IPS-NIHi7 (cell line): Measurements from ENCODE around the gene C20orf204.

ENCODE experiments used
- DNase-seq: peaks from one replicate; pipeline ENCODE4 v3.0.0; 2012; ENCODE audit warnings: mixed read lengths; ENCODE audit errors: extremely low spot score

Gene C20orf204

DNA sequence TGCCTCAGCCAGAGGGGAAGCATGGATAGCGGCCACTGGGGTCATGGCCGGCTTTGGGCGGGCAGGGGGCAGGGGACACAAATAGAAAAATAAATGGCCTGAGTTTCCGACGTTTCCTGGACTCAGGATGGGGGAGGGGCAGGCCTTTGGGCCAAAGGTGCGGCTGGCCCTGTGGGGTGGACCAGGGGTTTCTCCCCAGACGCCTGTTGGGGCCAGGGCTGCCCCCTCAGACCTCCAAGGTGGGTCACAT lies 20.6 kb downstream of the C20orf204 start:
- no peak for DNase-seq

DNA sequence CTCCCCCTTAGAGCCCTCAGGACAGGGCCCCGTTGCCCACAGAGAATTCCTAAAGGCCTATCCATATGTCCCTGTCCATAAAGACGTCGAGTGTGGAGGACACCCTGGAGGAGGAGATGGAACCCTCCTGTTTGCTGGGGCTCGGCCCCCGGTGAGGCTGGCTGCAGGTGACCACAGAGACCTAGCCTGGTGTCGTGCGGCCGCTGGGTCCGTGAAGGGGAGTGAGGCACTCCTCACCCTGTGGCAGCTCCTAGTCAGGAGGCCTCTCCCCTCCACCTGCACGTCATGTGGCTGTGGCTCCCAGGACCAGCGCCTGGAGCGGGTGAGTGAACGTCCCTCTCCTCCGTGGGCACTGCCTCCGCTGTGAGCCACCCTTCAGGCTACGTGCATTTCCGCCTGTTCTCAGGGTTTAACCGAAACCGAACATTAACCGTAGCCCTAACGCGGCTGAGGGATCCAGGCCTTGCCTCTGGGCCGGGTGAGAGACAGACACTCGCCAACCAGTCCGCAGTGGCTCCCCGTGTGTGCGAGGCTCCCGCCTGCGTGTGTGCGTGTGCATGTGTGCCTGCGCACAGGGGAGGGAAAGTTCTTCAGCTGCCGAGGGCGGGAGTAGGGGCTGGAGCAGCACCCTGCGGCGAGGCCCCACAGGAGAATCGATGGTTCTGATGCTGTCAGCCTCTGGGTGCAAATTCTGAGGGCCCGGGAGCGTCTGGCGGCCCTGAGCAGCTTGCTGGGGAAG lies 21.1 kb downstream of the C20orf204 start:
- no peak for DNase-seq

DNA sequence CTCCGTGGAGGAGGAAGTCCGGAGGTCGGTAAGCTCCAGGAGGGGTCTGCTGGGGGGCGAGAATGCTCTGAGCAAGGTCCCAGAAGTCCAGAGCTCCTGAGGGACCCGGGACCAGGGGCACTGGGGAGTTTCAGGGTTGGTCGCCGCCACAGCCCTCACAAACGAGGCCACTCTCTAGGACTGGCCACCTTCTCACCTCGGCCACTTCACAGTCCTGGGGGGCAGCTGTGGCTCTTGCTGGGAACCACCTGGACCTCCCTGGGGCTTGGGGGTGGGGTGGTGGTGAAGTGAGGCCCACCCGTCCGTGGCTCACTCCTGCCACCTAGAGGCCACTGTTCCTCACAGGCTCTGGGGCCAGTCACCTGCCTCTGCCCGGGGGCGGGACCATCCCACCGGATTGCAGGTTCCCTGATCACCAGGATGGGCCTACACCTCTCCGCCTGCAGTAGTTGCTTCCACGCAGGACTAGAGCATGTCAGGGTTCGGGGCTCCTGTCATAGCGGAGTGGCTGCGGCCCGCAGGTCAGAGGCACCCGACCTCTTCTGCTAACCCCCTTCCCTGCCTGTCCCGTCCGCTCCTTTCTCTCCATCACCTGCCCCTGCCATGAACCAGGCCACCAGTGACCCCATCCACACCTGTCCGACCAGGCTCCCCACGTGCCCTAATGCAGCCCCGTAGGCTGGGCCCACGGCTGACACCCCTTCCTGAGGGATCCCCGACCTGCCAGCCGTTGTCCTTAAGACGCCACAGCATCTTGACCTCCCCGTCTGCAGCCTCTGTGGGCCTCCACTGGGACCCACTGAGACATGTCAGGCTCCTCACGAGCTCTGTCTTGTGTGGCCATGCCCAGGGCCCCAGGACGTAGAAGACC lies 21.9 kb downstream of the C20orf204 start:
- peak; percentile 95 for DNase-seq

DNA sequence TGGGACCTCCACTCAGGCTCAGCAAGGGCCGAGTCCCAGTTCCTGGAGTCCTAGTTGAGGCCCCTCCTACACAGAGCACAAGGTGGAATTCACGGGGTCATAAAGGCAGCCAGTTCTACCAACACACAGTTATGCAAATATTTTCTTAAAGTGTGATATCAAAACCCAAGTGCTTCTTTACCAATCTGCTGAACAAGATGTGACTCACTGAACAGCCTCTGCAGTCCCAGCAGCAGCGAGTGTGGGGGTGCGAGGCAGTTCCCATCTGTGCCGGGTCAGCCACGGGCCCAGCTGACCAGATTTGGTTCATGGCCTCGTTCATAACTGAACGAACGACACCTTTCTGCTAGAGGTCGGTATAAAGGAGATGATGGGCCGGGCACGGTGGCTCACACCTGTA lies 22.6 kb downstream of the C20orf204 start:
- DNase-seq = no peak

DNA sequence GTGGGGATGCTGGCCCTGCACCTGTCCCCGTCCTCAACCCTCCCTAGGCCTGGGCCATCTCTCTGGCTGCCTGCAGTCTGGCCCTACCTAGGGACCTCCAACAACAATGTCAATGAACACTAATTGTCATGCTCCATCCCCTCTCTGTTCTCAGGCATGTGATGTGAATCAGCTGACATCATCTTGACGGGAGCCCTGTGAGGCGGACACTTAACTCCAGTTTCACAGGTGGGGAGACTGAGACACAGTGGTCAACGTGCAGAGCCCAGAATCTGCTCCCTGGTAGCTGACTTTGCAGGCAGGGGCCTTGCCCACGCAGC lies 26.3 kb downstream of the C20orf204 start:
- DNase-seq = no peak

DNA sequence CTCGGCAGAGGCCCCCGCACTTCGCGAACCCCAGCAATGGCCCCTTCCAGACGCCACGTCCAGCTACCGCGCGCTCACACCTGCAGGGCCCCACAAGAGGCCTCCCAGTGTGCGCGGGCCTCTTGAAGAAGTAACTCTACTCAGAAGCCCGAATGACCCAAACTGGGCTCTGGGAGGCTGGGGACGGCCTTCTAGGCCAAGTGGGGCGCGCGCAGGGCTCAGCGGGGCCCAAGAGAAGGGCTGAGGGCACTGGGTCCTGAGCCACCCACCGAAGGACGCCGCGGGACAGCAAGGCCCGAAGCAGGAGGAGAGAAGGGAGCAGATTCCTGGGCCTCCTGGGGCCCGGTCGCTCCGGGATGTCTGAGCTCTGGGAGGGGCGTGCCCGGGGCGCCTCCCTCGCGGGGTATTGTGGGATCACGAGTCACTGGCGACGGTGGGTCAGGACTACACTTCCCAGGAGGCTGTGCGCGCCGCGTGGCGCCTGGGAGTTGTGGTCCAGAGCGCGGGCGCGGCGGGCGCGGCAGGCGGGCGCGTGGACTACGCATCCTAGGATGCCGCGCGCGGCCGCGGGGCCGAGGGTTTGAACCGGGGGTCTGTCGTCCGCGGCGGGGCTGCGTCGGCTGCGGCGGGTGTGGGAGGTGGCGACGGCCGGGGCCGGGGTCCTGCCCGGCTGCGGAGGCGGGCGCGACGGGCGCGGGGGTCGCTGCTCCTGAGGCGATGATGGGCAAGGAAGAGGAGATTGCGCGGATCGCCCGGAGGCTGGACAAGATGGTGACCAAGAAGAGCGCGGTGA lies 26.8 kb downstream of the C20orf204 start, which contains the start of gene TCEA2:
Gene TCEA2, plus strand, starts transcription at position 603 of the 793 bp plus-strand sequence. Its CDS starts 115 bp downstream, at position 718.
- peak; percentile 95 for DNase-seq

DNA sequence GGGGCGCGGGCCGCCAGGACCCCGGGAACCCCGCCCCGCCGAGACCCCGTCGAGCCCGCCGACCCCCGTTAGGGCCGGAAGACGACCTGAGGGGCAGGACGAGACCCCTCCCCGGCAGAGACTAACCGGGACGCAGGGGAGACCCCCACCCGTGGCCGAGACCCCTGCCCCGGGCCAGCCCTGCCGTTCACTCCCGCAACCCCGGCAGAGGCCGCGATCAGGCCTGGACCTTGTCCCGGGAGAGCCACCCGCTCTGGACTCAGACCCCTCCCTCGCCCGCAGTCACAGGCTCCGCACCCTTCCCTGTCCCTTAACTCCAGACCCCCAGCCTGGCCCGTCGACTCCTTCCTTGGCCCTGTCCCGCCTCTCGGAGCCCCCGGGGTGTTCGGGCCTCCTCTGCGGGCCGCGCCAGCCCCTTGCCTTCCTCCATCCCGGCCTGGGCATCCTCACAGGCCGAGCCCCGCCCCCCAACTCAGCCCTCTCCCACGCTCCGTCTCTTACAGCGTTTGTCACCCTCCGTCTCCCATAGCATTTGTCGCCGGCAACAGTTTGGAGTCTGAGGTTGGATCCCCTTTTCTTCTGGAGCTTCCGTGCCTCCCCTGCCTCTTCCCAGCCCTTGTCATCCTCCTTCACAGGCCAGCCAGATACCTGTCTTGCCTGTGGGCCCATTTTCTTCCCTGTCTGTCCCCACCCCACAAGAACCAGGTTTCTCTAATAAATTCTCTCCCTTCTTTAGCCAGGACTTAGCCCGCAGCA lies 27.6 kb downstream of the C20orf204 start:
- DNase-seq = no peak

DNA sequence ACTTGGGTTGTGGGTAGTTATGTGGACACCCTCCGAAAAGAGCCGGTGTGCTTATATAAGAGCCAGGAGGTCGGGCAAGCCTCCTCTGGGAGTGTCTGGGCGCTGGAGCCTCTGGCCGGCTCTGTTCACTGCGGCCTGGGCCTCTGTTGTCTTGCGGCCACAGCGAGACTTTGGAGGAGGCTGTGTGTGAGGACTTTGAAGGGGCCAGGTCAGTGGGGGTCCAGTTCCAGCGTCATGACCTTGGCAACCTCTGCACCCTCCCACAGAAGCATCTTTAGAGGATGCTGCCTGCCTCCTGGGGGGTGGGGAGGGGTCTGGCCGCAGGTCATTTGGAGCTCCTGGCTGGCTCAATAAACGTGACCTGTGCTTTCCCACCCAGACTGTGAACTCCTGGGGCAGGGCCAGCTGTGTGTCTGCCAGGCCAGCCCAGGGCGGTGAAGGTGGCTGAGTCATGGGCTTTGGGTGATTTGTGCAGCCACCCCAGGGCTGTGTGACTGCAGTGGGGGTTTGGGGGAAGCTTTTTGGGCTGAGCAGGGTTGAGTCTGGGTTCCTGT lies 28.2 kb downstream of the C20orf204 start:
- no peak for DNase-seq

DNA sequence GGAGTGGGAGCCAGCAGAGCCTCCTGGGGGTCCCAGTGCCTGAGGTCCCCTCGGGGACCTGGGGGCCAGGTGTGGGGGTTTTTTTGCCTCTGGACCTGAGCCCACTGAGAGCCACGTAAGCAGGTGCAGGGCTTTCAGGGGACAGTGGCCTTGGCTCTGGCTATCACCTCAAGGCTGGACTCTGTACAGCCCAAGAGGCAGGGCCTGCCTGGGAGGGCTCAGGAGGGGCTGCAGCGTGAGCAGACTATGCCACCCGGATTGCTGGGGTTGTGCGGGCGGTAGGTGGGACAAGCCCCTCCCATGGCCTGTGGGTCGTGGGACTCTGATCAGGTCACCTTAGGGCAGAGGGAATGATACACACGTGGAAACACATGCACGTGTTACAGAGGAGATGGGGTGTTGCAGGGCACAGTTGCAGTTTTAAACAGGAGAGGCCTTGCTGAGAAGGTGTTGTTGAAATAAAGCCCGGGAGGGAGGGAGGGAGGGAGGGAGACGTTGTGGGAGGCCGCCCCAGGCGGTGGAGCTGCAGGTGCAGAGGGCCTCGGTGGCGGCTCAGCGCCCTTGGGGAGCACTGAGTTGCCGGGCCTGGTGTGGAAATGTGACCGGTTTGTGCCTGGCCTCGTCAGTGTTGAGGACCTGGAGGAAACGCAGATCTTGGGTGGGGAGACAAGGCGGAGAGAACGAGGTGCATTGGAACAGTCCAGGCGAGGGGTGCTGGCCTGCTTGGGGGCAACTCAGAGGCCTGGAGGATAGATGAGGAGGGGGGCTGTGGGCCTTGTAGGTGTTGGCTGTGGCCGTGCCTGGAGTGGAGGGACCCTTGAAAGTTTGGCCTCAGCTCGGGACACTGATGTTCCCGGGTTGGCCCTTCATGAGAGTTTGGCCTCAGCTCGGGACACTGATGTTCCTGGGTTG lies 29.3 kb downstream of the C20orf204 start:
- no peak for DNase-seq

DNA sequence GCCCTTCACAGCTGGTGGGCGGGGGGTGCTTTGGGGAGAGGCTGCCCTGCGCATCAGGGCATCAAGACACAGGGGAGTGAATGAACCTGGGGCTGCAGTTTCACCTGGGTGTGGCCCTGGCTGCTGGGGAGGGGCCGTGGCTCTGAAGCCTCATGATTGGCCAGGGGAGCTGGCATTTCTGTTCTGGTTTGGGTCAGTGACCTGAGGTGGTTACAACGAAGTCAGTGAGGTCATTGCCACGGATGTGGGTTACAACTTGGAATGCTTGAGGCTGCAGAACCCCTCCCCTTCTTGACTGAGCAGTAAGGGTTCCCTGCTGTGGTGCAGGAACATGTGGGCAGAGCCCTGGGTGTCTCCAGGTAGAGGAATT lies 30.0 kb downstream of the C20orf204 start:
- DNase-seq = no peak

DNA sequence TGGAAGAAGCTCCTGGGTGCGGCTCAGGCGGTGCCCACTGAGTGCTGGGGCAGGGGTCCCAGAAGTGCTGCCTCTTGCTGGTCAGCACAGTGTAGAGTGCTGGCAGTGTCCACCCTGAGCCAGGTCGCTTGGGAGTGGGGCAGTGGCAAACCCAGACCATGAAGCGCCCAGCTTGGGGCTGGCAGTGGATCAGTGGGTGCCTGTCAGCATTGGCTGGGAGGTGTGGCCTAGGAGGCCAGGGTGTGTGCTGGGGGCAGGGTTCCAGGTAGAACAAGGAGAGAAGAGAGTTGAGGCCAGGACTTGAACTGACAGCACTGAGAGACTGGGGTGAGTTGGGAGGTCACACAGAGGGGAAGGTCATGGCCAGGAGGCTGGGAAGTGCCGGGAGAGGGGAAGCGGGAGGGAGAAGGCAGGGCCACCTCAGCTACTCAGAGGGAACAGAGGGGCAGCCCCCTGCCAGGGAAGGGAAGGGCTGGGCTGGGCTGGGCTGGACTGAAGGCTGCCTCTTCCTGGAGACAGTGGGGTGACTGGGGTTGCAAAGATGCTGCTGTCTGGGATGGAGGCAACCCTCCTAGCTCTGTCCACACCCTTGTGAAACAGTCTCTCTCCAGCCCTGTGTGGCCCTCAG lies 31.1 kb downstream of the C20orf204 start:
- no peak for DNase-seq

DNA sequence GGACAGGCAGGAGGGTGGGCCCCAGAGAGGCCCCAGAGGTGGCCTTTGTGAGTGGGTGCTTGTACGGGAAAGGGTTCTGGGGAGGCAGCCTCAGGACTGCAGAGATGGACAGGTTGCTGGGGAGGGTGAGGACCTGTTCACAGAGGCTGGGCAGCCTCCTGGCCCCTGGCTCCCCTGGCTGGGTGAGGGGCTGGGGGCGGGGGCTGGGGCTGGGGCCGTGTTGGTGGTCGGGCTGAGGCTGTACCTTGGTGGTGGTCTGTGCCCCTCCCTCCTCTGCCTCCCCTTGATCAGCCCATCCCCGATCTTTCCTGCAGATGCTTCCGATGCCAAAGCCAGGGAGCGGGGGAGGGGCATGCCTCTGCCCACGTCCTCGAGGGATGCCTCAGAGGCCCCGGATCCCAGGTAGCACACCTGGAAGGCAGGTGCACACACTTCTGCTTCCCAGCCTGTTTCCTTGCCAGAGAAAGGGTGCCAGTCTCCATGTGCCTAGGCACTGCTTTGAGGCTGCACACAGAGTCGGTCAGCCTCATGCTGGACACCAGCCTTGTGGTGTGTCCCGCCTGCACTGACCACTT lies 31.8 kb downstream of the C20orf204 start:
- no peak for DNase-seq

DNA sequence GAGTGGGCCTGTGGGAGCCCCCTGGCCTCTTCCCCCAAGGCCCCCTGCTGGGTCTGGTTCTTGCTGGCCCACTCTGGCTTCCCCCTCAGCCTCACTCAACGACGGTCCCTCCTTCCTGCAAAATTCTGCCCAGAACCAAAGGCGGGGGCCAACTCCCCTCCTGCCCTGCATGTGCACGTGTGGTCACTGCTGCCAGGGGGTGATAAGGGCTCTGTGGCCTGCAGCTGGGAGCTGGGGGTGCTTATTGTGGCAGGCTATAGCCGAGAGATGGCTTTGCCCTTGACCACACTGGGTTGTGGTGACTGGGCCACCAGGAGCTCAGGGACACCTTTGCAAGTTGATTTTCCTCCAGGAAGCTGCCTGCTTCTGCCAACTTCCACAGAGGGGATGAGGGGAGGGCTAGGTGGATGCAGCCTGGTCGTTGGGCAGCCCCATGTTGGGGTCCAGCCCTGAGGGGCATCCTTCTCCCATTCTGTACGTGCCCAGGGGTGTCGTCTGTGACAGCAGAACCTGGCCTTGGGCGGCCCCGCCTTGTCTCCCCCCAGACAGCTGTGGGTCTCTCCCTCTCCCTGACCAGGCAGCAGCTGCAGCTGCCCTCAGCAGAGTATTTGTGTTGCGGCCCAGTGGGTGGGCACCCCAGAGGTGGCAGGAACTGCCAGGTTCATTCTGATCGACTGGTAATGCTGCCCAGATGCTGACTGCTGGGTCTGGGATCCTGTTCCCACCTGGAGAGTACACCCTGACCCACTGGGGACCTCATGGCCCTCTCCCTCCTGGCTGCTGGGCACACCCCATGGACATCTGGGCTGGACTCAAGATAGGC lies 32.6 kb downstream of the C20orf204 start:
- DNase-seq = no peak

DNA sequence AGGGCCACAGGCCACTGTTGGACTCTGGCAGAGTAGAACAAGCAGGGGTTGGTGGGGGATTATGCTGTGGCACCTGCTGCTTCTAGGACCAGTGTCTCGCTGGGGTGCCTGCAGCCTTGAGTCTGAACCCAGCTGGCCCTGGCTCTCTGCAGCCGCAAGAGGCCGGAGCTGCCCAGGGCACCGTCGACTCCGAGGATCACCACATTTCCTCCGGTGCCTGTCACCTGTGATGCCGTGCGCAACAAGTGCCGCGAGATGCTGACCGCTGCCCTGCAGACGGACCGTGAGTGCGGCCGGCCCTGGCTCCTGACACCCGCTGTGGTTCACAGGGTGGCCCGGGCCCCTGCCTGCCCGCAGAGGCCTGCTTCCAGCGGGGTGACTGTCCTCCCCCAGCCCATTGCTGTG lies 33.2 kb downstream of the C20orf204 start:
- DNase-seq = no peak

DNA sequence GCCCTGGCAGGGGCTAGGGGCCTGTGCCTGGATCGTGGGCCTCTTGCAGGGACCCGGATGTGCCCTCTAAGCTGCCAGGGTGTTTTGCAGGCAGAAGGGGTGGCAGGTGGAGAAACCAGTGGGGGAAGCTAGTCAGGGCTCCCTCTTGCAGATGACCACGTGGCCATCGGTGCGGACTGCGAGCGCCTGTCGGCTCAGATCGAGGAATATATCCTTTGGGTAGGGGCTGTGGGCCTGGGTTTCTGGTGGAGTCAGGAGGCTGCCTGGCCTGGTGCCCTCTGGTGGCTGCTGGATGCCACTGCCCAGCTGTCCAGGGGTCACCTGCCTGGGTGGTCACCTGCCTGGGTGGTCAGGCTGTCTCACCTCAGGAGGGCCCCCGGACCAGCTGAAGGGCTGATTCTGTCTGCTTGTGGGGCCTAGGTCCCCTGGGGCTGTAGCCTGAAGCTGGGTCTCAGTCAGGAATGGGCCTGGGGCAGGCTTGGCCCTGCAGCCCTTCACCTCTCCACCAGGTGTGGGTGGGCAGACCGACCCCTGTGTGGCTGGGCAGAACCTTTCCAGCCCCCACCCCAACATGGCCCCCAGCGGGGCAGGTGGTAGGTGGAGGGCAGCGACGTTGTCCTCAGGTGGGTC lies 33.7 kb downstream of the C20orf204 start:
- peak; percentile 87 for DNase-seq

DNA sequence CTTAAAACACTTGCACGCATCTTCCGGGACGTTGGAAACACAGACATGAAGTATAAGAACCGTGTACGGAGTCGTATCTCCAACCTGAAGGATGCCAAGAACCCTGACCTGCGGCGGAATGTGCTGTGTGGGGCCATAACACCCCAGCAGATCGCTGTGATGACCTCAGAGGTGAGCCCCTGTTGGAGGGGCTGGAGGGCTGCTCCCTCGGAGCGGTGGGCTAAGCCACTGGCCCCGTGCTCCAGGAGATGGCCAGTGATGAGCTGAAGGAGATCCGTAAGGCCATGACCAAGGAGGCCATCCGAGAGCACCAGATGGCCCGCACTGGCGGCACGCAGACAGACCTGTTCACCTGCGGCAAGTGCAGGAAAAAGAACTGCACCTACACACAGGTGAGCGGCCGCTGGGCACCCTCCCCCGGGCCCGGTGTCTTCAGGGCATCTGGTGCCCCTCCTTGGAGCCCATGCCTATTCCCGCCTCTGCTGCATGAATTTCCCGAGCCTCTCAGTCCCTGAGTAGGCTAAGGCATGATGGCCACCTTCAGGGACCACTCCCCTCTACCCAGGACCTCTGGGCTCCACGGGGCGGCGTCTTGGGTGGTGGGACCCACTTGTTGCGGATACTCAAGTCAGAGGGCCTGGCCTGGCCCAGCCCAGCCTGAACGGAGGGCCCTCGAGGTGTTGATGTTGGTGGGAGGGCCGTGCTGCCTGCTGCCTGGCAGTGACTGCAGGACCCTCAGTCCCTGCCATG lies 34.4 kb downstream of the C20orf204 start:
- DNase-seq = no peak
